Upper lobe of right lung (tissue), 1 donor: ENCODE results near the gene ARHGAP21. TPM values are rescaled to one million over a fixed set of nuclear protein-coding genes. Genes with fewer than 3 reads are reported as not detected.

Source experiments
- ATAC-seq: fragments of 200-7000 bp; cut with Tn5 transposase; one replicate; pipeline ENCODE4 v1.9.1; 2020; ENCODE audit warnings: mild to moderate bottlenecking, moderate library complexity
- DNase-seq: peaks from one replicate; pipeline ENCODE4 v3.0.0-alpha.2; 2020
- H3K27ac ChIP-seq: fragments of 200-600 bp; one replicate; pipeline ENCODE4 v1.8.0; 2022
- H3K27me3 ChIP-seq: fragments of 200-600 bp; one replicate; pipeline ENCODE4 v1.8.0; 2022; ENCODE audit warnings: mild to moderate bottlenecking
- H3K36me3 ChIP-seq: fragments of 200-600 bp; one replicate; pipeline ENCODE4 v1.8.0; 2022
- H3K4me1 ChIP-seq: fragments of 200-600 bp; one replicate; pipeline ENCODE4 v1.8.0; 2022
- H3K4me3 ChIP-seq: fragments of 200-600 bp; one replicate; pipeline ENCODE4 v1.8.0; 2022; ENCODE audit warnings: mild to moderate bottlenecking
- H3K9me3 ChIP-seq: fragments of 200-600 bp; one replicate; pipeline ENCODE4 v1.8.0; 2022
- intact Hi-C: fragments of 100-400 bp; cut with DNase I; formaldehyde crosslinking; loops from one replicate; pipeline ENCODE4 v1.11.0; 2022
- total RNA-seq: library from RNA; stranded (reverse); fragmentation: NEBNext Ultra II Directional; extraction: Animal tissue kit (Norgen Biotek cat#: 25700); gene quantifications from one replicate; pipeline ENCODE4 v1.2.1, GENCODE V29; 2021
- TF ChIP-seq, protein P1 (sequence below): fragments of 200-600 bp; IDR thresholded peaks from one replicate; pipeline ENCODE4 v1.8.0; 2022; ENCODE audit warnings: antibody characterized with exemption
- donor health status: DM: no; HTN: yes; CAD: no; lungs with severe emphysema.

The ARHGAP21 gene
- total RNA-seq, 1 donor from 2014 or later = 85.0 TPM

DNA sequence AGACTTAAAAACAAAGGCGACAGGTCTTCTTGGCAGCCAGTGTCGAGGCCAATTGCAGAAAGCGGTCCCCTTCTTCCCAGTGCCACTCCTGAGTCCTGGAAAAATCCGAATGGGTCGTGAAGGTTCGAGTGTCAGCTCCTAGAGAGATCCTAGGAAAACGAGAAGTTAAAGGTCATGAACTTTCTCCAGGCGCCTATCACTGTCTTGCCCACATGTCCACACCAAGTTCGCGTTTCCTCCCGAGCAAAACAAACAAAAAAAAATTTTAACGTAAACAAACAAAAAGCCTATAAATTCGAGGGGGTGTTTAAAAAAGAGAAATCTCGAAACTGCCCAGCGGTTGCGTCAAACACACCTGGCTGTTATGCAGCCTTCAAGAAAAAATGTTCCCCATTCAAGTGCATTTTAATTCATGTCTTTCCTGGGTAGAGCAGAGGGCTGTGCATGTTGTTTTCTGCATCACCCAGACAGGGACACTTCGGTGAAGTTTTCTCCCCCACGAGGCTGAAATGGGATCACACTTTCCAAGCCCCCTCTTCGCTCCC lies 1.5 kb downstream of the ARHGAP21 start:
- ATAC-seq (no peak), DNase-seq (no peak)
- H3K4me3 ChIP-seq = peak overlapping the region; percentile 85
- H3K36me3 ChIP-seq = no peaks in the 10 kb centered on the region
- H3K4me1 ChIP-seq = peaks cover 29% of the 10 kb centered on the region
- H3K27me3 ChIP-seq = no peaks in the 10 kb centered on the region
- TF ChIP-seq, protein P1, sequence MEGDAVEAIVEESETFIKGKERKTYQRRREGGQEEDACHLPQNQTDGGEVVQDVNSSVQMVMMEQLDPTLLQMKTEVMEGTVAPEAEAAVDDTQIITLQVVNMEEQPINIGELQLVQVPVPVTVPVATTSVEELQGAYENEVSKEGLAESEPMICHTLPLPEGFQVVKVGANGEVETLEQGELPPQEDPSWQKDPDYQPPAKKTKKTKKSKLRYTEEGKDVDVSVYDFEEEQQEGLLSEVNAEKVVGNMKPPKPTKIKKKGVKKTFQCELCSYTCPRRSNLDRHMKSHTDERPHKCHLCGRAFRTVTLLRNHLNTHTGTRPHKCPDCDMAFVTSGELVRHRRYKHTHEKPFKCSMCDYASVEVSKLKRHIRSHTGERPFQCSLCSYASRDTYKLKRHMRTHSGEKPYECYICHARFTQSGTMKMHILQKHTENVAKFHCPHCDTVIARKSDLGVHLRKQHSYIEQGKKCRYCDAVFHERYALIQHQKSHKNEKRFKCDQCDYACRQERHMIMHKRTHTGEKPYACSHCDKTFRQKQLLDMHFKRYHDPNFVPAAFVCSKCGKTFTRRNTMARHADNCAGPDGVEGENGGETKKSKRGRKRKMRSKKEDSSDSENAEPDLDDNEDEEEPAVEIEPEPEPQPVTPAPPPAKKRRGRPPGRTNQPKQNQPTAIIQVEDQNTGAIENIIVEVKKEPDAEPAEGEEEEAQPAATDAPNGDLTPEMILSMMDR = no peak
- H3K27ac ChIP-seq = peak overlapping the region; percentile 95
- H3K9me3 ChIP-seq = no peaks in the 10 kb centered on the region
- intact Hi-C loops = no loop called here

DNA sequence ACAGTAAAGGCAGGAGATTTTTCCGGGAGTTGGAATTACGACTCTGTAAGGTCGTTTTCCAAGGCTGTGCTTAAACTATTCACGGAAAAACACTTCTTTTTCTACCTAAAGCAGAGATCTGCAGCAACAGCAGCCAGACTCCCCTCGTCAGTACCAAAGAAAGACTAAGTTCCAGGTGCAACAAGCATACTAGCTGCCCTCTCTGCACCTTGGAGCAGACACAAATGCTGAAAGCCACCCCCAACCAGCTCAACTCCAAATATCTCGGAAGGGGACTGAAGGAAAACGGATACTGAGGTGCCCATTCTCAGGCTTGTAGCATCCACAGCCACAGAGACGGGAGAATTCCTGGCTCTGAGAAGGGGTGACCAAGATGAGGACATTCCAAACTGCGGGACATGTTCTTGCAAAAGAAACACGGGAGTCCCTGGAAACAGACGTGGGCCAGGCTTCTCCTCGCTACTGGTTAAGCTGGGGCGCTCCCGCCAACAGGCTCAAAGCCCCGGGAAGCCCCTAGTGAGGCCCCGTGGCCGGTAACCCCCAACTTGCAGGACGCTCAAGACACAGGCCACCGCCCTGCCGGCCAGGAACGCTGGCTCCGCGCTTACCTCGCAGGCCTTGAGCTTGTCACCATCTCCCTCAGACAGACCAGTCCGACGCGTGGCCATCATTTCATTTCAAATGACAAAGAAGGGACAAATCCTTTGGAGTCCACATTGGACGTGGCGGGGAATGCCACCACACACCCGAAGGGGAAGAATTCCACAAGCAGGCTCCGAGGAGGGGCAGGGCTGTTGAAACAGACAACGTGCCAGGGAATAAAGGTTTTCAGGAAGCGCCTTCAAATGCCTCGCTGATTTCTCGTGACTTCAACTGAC lies 2.2 kb downstream of the ARHGAP21 start:
- TF ChIP-seq, protein P1 = no peak
- Histone ChIP-seq H3K4me3 (peak overlapping the region; percentile 85), H3K4me1 (peaks cover 37% of the 10 kb centered on the region), H3K27ac (peak overlapping the region; percentile 95), H3K27me3 (no peaks in the 10 kb centered on the region), H3K9me3 (no peaks in the 10 kb centered on the region), H3K36me3 (no peaks in the 10 kb centered on the region)
- intact Hi-C loops = no loop called here
- peak; percentile 70 for DNase-seq
- no peak for ATAC-seq

DNA sequence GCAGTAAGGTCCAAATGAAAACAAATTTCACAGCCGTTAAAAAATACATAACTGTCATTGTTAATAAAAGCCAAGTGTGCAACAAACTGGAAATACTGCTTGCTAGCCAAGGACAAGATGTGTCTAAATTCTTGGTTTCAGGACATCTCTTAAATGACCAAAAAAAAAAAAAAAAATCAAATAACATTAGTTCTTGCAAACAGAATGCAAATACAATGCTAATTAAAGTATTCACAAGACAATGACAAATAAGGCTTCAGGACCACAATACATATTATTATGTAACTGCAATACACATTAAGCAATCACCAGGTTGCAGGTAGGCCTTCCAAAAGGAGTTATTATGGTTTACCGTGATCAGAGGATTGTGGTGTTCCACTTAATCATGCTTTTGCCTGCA lies 3.6 kb downstream of the ARHGAP21 start:
- Histone ChIP-seq H3K27me3 (no peaks in the 10 kb centered on the region), H3K9me3 (no peaks in the 10 kb centered on the region), H3K27ac (no peak overlapping the region), H3K36me3 (no peaks in the 10 kb centered on the region), H3K4me1 (peaks cover 48% of the 10 kb centered on the region), H3K4me3 (peak overlapping the region; percentile 85)
- TF ChIP-seq, protein P1 = no peak
- no peak for ATAC-seq
- no peak for DNase-seq
- intact Hi-C loops = no loop called here

DNA sequence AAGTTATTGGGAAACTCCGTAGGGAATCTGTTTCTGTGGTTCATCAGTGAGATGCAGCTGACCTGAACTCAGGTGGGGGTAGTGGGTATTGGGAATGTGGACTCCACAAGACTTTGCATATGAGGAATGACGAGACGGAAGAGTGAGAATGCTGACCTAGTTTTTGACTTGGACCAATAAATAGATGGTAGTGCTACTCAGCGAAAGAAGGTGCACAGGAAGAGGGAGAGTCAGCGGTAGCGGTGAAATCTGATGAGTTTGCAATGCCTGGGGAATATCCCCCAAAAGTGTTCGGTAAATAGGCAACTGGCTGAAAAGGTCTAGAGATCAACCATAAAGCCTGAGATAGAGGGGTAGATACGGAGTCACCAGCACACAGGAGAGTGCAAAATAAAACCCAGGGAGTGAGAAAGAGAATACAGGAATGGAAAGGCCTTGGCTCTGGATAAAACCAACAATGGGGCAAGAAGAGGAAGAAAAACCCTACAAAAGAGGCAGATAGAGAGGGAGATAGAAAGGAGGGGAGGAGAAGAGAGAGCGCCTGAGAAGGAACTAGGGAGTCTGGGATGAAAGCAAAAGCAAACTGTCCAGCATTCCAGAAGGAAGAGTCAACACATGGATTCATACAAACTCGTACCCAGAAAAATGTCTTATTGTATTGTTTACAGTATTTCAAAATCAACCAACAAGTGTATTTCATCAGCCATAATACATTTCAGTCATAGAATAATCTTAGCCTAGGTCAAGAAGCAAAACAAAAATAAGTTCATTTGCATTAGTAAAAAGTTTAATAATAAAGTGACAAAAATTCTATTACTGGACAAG lies 5.4 kb downstream of the ARHGAP21 start:
- no peak for DNase-seq
- H3K4me3 ChIP-seq = peak overlapping the region; percentile 85

DNA sequence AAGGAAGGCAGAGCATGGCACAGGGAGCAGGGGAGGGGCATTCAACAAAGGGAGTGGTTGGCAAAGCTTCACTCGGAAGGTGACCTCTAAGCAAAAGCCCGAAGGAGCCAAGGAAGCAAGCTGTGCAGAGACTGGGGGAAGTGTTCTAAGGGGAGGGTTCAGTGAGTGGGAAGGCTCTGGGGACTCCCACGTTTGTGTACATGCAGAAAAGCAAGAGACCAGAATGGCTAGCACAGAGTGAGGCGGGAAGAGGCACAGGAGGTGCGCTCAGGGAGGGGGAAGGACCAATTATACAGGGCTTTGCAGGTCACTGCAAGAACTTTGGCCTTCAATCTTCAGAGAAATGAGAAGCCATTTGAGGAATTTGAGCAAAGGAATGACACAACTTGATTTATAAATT lies 7.4 kb downstream of the ARHGAP21 start:
- peaks cover 66% of the 10 kb centered on the region for H3K4me1 ChIP-seq
- H3K4me3 ChIP-seq = no peak overlapping the region
- H3K36me3 ChIP-seq = no peaks in the 10 kb centered on the region

More for the DNA sequence above, 5.4 kb downstream of the ARHGAP21 start:
- Histone ChIP-seq H3K27ac (peak overlapping the region; percentile 6), H3K4me1 (peaks cover 61% of the 10 kb centered on the region), H3K36me3 (no peaks in the 10 kb centered on the region), H3K9me3 (no peaks in the 10 kb centered on the region), H3K27me3 (no peaks in the 10 kb centered on the region)
- ATAC-seq = no peak
- intact Hi-C loops = no loop called here
- TF ChIP-seq, protein P1 = no peak

More for the DNA sequence above, 7.4 kb downstream of the ARHGAP21 start:
- DNase-seq (no peak), ATAC-seq (peak; percentile 67)
- Histone ChIP-seq H3K27me3 (no peaks in the 10 kb centered on the region), H3K27ac (no peak overlapping the region), H3K9me3 (no peaks in the 10 kb centered on the region)
- intact Hi-C loops = no loop called here
- TF ChIP-seq, protein P1 = no peak
